GM21381 (cell line): ENCODE data around the gene LYPD8.
"Not testable (repeated sequence)": the region's sequence is repeated elsewhere in the genome, so short reads cannot be mapped to it uniquely, and the experiment has no call there.

ENCODE experiments used
- ATAC-seq: cut with Tn5 transposase; IDR thresholded peaks from one replicate; pipeline ENCODE4 v1.9.1; 2021; ENCODE audit warnings: mild to moderate bottlenecking, moderate library complexity; ENCODE audit not compliant: unreplicated experiment

The LYPD8 gene

GRCh38 chr1:248755517-248755916 is at the start of gene LYPD8:
Gene LYPD8, minus strand, starts transcription at chr1:248755759. Its CDS starts 4,678 bp downstream, at chr1:248751081.
- no peak for ATAC-seq

DNA sequence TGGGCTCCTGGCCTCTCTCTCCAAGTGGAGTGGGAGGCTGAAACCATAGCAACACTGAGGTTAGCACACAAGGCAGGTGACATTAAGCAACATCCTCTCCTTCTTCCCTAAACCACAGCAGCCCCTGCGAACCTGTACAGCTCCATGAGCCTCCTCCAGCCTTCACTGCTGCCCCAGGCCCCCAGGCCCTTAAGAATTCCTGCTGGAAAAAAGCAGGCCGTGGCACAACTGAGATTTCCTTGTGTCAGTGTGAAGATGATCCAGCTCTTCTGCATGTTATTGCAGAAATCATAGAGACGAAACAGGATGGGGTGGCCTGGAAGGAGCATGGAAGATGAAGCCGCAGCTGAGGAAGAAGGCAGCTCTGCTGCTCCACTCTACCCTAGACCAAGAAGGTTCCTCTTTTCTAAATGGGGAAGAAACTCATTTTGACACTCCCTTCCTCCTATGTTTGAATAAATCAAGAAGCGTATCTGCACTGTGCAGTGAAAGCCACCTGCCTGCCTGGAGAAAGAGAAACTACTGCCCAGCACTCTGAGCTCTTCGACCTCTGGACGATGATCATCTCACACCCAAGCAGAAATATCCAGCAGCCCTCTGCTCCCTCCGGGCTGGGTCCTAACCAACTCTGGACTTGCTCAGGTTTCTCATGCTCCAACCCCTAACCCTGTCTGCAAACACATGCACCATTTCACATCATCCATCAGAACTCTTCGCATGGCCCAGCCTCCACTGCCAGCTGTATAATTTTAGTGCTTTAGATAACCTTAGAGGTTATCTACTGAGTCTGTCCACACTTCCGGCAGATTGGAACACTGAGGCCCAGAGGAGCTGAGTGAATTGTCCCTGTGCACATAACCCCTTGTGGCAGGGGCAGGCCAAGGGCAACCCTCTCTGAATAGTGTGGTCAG is 49.5 kb upstream of the LYPD8 start:
- ATAC-seq: peak; percentile 79

DNA sequence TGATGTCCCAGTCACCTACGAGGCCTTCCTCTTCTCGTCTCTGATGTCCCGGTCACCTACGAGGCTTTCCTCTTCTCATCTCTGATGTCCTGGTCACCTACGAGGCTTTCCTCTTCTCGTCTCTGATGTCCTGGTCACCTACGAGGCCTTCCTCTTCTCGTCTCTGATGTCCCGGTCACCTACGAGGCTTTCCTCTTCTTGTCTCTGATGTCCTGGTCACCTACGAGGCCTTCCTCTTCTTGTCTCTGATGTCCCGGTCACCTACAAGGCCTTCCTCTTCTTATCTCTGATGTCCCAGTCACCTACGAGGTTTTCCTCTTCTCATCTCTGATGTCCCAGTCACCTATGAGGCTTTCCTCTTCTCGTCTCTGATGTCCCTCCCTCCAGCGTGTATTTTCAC is 47.9 kb upstream of the LYPD8 start:
- not testable (repeated sequence) for ATAC-seq

DNA sequence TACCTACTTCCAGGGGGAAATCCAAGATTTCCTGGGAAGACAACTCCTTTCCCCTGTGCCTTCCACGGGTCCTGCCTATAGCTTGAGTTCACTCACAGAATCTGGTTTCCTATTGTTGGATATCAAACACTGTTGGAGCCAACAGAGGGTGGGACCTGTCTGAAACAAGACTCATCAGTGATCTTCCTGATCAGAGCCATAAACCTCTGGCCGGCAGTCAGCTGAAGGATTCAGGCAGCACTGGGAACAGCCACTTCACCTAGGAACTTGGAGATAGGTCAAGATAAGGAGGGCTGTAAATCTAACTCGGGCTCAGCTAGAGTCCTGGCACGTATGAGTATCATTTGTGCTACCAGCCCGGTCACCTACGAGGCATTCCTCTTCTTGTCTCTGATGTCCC is 46.9 kb upstream of the LYPD8 start:
- no peak for ATAC-seq

GRCh38 chr1:248800459-248800858 is 44.9 kb upstream of the LYPD8 start:
- ATAC-seq: no peak

GRCh38 chr1:248798791-248799190 is 43.2 kb upstream of the LYPD8 start:
- no peak for ATAC-seq

GRCh38 chr1:248794663-248795062 is 39.1 kb upstream of the LYPD8 start:
- ATAC-seq: not testable (repeated sequence)

GRCh38 chr1:248793592-248793991 is 38.0 kb upstream of the LYPD8 start:
- peak; percentile 85 for ATAC-seq

DNA sequence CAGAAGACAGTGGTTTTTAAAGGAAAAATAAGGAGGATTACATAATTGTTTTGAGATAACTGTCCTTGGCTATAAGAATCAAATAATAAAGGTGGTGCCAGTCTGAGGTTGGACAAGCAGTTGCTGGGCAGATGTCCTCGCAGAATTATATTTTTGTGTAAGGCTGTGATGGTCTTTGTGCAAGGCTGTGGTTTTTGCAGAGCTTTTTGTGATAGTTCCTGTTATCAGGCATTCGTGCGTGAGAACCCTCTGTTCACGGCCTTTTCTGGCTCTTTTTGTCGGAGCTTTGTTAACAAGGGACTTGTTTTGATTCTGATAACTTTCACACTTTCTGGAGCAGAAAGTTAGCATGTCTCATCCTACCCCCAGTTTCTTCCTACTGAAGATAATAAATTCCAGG is 36.8 kb upstream of the LYPD8 start:
- ATAC-seq: peak; percentile 43

- ATAC-seq: no peak
Measured at GRCh38 chr1:248791010-248791409, 35.5 kb upstream of the LYPD8 start.

GRCh38 chr1:248790456-248790855 is 34.9 kb upstream of the LYPD8 start:
- no peak for ATAC-seq

- ATAC-seq: not testable (repeated sequence)
Measured at GRCh38 chr1:248789337-248789736, 33.8 kb upstream of the LYPD8 start.

GRCh38 chr1:248788327-248788726 is 32.8 kb upstream of the LYPD8 start:
- no peak for ATAC-seq

- no peak for ATAC-seq
Measured at GRCh38 chr1:248787430-248787829, 31.9 kb upstream of the LYPD8 start.

DNA sequence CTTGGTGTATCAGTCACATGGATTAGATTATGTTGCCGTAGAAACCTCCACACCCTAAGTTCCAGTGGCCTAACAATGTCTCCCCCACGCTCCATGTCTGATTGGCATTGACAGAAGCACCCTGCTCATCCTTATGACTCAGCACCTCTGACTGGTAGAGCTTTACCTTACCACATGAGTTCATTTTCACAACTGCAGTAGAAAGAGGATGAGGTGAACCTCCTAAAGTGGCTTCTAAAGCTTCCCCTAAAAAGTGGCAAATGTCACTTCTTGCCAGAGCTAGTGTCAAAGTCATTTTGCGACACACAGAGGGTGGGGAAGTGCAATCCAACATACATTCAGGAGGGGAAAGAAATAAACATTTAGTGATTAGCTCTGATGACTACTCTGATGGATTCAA is 30.6 kb upstream of the LYPD8 start:
- peak; percentile 79 for ATAC-seq

DNA sequence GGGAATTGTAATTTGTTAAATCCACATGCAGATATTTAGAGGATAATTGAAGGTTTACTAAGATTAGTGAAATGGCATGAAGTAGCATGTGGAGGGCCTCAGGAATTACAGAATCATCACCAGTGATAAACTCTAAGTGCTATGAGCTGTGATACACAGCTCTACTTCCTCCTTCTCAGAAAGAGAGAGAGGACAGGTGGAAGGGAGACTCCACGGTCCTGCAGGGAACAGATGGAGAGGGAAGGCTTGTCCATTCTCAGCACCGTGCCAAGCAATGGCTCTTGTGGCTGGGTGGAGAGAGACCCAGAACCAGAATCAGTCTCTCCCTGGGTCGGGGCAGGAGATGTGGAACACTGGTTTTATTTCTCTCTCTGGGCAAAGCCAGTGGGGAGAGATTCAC is 27.8 kb upstream of the LYPD8 start:
- no peak for ATAC-seq

GRCh38 chr1:248782416-248783141 is 27.0 kb upstream of the LYPD8 start:
- no peak for ATAC-seq

GRCh38 chr1:248779350-248779749 is 23.8 kb upstream of the LYPD8 start:
- no peak for ATAC-seq

DNA sequence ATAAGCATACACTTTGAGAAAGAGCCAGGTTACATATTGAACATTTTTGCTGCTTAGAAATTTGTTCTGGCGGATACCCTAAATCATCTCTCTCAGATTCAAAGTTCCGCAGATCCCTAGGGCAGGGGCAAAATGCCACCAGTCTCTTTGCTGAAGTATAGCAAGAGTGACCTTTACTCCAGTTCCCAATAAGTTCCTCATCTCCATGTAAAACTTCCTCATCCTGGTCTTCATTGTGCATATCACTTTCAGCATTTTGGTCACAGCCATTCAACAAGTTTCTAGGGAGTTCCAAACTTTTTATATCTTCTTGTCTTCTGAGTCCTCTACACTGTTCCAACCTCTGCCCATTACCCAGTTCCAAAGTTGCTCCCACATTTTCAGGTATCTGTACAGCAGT is 23.3 kb upstream of the LYPD8 start:
- no peak for ATAC-seq

DNA sequence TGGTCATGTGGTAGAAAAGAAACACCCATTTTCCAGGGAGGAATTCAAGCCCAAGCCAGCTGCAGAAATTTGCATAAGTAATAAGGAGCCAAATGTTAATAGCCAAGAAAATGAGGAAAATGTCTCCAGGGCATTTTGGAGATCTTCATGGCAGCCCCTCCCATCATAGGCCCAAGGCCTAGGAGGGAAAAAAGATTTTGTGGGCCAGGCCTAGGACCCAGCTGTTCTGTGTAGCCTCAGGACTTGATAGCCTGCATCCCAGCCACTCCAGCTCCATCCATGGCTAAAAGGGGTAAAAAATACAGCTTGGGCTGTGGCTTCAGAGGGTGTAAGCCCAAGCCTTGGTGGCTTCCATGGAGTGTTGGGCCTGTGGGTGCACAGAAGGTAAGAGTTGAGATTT is 21.4 kb upstream of the LYPD8 start:
- no peak for ATAC-seq

- no peak for ATAC-seq
Measured at GRCh38 chr1:248775441-248775840, 19.9 kb upstream of the LYPD8 start.

DNA sequence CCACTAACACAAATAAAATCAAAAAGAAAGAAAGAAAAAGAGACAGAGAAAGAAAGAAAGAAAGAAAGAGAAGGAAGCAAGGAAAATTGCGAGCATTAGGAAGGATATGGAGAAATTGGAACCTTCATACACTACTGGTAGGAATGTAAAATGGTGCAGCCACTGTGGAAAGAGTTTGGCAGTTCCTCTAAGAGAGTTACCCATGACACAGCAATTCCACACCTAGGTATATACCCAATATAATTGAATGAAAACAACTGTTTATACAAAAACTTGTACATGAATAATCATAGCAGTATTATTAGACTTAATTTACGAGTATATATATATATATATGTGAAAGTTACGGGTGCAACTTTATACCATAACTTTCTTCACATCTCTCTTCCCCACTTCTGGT is 4.1 kb upstream of the LYPD8 start:
- no peak for ATAC-seq
